Erythroblast (primary cell): ENCODE measurements around the gene PARG.
"Not testable (repeated sequence)": the region's sequence is repeated elsewhere in the genome, so short reads cannot be mapped to it uniquely, and the experiment has no call there.

Experiments used
- DNase-seq, 2 experiments: peaks; one replicate each; lab custom pipeline; 2025; lab: John Stamatoyannopoulos, UW
- POLR2A ChIP-seq: IDR thresholded peaks from 2 replicates; pipeline ENCODE4 v1.6.1; 2011; ENCODE audit warnings: mild to moderate bottlenecking, low read length

The PARG gene

DNA sequence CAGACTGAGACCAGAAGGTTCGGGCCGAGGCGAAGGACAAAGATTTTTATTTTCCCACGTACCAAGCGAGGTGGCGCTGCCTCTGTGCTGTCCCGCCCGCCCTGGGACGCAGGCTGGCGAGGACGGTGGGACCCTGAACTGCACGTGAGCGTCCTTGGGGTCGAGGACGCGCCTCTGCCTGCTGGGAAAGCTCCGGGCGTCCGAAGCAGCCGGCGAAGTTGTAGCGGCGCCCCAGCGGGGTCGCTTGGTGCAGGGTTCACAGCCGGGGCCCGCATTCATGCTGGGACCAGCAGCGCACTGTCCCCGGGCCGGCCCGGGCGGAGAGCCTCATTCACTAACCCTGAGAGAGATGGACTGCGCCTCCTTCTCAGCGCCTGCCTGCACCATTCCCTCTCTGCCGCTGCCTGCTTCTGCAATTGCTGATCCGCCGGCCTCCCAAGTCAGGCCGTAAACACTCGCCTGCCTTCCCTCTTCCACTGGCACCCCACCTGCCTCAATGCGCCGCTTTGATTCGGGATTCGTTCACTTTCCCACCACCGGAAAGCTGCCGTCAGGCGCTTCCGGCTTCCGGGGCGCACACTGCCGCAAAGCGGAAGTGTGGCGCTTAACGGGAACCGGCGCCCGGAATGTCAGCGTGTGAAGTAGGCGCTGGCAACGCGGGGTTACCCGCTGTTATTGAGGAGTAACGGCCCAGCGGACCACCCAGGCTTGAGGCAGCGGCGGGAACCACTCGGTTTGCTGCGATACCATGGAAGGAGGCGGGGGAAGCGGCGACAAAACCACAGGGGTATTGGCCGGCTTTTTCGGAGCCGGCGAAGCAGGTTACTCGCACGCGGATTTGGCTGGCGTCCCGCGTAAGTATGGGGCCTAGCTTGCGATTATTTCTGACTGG is at the start of gene PARG, which contains the start of gene TIMM23B:
PARG (minus strand) TSS at position 581 of the 892 bp plus-strand sequence; CDS start at position 279, 302 bp downstream.
TIMM23B (plus strand) TSS at position 607 of the 892 bp plus-strand sequence; CDS start at position 749, 142 bp downstream.
- peak; percentile 89 to 91 for DNase-seq
- TF ChIP-seq POLR2A: peak; percentile 81

DNA sequence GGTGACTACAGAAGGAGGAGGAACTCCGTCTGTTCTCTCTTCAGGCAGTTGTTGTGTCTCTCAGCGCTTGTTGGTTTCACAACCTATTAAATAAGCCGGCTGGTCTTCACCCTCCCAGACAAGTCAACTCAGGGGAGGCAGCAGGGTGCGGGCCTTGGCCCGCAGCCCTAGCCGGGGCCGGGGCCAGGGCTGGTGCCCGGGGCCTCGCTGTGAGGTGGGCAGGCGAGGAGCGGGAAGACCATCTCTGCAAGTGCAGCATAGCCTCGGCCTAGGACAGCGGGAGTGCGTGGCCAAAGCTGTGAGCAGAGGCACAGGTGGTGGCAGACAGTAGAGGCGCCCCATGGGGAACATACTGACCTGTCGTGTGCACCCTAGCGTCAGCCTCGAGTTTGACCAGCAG is 46.5 kb upstream of the PARG start, which contains the start of gene AGAP6:
AGAP6 (plus strand) TSS at position 31 of the 400 bp plus-strand sequence; CDS start at position 341, 310 bp downstream.
- not testable (repeated sequence) for DNase-seq

DNA sequence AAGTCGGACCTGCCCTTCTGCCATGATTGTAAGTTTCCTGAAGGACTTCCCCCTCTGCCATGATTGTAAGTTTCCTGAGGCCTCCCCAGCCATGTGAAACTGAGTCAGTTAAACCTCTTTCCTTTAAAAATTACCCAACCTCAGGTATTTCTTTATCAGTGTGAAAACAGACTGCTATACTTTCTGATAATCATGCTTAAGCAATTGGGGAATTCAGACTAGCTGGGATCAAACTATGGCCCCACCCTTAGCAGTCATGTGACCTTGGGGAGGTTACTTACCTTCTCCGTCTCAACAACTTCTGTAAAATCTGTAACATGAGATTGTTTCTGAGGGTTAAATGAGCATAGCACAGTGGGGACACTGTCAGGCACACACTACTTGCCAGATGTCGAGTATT is 45.4 kb upstream of the PARG start:
- DNase-seq: peak; percentile 6 to 7

DNA sequence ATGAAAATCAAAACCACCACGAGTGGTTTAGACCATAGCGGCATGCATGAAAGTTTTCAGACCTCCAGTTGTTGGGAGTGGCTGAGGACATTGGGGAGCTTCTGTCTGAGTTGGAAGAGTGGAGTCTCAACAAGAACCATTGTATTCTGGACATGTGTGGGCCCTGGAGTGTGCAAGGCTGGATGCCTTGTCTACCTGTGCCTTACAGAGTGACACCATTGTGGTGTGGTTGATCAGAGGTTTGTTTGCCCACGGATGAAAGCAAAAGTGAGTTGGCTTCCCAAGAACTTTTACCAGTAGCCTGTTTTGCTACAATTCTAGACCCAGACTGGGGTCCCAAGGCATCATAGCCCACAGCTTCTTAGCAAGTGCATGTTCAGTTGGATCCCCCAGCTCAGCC is 35.9 kb upstream of the PARG start:
- not testable (repeated sequence) for DNase-seq

DNA sequence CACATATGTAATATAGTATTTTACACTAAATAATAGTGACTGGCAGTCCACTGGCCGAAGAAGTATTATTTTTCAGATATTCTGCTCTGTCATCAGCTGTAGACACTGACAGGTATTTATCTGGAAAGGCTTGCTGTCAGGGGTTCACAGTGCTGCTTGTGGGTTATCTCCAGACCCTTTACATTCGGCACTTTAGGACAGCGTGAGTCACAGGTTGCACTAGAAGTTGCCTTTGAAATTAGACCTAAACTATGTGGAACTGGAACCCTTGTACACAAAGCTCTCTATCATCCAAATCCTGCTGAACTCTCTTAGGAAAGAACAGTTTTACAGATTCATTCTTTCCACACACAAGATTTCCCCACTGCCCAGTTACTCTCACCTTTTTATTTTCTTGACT is 30.3 kb upstream of the PARG start:
- peak; percentile 27 to 47 for DNase-seq

DNA sequence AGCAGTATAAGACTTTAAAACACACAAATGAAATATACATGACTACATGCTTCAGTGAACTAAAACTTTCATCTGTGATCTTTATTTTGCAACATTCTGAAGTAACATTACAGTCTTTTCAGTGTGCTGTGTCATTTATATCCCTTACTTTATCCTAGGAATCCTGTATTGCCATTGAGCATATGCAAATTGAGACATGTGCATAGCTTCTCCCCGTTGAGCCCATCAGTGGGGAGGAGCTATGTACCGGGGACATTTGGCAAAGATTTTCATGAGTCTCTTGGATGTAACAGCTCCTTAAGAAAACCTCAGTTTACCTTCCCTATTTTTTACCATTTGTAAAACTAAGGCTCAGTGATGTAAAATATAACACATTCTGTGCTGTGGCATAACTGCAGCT is 29.6 kb upstream of the PARG start:
- DNase-seq: not testable (repeated sequence)

DNA sequence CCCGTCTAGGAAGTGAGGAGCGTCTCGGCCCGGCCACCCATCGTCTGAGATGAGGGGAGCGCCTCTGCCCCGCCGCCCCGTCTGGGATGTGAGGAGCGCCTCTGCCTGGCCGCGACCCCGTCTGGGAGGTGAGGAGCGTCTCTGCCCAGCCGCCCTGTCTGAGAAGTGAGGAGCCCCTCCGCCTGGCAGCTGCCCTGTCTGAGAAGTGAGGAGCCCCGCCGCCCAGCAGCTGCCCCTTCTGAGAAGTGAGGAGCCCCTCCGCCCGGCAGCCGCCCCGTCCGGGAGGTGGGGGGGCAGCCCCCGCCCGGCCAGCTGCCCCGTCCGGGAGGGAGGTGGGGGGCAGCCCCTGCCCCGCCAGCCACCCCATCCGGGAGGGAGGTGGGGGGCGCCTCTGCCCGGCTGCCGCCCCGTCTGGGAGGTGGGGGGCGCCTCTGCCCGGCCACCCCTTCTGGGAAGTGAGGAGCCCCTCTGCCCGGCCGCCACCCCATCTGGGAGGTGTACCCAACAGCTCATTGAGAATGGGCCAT is 28.6 kb upstream of the PARG start:
- not testable (repeated sequence) for DNase-seq

DNA sequence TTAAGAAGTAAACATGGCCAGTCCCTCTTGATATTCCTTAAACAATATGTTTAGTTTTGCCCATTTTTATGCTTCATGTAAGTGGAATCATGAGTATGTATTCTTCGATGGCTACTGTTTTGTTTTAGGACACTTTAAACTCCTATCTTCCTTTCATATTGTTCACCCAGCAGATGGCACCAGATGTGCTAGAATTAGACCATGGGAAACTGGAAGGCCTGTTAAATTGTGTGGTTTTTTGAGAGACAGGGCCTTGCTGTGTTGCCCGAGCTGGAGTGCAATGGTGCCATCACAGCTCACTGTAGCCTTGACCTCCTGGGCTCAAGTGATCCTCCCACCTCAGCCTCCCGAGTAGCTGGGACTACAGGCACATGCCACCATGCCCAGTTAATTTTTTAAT is 11.3 kb upstream of the PARG start:
- peak; percentile 34 to 59 for DNase-seq

DNA sequence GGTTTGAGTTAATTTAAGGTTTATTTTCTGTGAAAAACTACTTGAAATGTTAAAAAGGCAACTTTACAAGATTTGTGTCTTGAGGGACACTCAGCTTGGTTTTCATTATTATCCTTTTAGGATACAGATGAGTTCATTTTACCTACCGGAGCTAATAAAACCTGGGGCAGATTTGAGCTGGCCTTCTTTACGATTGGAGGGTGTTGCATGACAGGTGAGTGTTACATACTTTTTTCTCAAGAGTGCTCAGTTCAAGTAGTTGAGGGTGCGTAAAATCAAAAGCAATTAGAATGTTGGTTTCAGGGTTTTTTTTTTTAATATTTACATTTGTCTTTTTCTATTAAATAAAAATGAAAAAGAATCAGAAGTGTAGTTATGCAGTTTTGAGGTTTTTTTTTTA is 10.2 kb upstream of the PARG start:
- not testable (repeated sequence) for DNase-seq

DNA sequence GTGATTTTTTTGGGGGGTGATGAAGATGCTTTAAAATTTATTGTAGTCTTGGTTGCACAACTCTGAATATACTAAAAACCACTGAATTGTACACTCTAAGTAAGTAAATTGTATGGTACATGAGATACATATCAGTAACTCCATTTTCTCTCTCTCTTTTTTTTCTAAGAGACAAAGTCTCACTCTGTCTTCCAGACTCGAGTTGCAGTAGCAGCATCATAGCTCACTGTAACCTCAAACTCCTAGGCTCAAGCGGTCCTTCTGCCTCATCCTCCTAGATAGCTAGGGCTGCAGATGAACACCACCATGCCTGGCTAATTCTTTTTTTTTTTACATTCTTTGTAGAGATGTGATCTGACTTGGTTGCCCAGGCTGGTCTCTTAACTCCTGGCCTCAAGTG is 6.9 kb upstream of the PARG start:
- not testable (repeated sequence) for DNase-seq

DNA sequence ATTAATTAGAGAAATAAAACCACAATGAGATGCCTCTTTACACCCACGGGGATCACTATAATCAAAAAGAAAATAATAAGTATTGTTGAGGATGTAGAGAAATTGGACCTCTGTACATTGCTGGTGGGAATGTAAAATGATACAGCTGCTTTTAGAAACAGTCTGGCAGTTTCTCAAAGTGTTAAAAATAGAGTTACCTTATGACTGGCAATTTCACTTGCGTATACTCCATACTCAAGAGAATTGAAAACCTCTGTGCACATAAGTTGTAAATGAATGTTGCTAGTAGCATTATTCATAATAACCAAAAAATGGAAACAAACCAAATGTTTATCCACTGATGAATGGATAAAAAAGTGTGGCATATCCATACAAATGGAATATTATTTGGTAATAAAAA is 6.3 kb upstream of the PARG start:
- not testable (repeated sequence) for DNase-seq

DNA sequence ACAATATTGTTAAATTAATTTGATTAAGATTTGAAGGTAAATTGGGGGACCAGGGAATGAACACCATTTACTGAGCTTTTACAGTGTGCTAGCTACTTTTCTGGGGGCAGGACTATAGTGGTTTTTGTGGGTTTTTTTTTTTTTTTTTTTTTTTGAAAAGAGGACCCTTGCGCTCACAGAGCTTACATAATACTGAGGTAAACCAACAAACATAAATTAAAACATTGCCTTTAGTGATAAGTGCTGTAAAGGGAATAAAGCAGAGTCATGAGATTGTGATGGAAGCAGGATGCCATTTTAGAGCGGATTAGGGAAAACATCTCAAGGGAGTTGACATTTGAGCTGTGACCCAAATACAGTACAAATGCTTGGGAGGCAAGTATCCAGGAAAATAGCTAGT is 1.8 kb upstream of the PARG start:
- DNase-seq: not testable (repeated sequence)

DNA sequence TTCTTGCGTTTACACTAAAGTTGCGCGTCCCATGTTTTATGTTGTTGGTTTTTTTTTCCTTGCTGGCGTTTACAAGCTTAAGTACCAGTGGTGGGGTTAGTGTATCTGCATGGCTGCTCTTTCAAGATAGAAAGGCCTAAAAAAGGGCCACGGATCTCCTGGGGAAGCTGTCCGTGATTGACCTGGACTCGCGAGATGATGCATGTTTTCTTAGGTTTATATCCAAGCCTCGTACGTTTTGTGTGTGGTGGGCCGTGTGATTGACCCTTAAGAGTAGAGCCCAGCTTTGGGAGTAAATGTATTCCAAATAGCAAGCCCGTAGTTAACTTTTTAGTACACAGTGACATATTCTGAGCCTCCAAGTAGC is 495 bp upstream of the PARG start:
- DNase-seq: peak in 1 of 2 experiments; percentile 66

DNA sequence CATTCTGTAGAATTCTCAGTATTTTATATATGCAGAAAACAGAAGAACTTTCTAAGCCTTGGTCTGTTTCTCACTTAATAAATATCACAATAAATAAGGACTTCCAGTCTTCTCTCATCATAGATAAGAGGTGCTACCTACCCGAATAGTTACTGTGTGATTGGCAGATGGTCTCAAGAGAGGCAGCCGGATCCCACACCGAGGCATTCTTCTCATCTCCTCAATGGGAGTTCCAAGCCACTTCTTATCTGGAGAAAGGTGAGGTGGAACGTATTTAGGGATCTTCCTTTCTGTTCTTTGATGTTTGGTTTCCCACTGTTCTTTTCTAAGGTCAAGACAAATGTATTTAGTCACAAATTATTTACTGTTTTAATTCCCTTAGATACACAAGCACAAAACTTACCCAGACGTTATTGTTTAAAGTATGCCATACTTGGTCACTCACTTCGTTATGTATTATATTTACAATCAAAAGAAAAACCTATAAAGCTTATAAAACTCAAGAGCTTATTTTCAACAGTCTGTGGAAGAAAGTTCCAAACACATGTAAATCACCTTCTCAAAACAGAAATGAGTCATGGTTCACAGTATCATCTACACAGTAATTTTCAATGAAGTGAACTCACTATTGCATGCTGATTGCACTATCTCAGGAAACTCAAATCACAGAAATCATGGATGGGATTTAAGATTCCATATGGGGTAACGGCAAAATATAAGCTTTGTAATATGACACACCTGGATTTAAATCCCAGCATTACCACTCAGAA is 9.7 kb downstream of the PARG start:
- peak in 1 of 2 experiments; percentile 19 for DNase-seq

DNA sequence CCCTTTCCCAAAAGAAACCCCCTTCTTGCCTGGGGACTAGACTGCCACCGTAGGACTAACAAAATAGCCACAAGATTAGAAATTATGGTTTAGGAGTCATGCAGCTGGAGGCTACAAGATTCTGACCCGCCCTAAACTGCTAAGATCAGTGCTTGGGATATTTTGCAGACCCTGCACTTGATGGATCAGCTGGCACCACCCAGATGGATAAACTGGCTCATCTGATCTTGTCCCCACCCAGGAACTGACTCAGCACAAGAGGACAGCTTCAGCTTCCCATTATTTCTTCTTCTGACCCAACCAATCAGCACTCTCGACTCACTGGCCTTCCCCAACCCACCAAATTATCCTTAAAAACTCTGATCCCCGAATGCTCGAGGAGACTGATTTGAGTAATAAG is 10.6 kb downstream of the PARG start:
- peak; percentile 44 to 50 for DNase-seq

DNA sequence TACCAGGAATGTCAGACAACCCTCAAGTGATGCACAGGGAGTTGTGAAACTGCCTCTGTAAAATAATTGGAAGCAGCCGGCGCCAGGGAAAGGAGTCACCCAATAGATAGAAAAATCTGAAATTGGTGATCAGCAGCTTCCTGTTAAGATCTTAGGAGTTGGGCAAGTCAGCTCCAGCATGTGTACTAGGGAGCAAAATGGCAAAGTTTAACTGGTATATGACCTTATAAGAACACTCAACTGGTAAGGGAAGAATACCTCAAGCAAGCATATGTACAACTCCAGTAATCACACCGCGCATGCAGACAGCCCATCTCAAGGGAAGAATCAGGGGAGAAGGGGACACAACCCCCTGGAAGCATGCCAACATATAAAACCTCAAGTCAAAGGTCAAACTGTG is 18.3 kb downstream of the PARG start:
- DNase-seq: not testable (repeated sequence)

DNA sequence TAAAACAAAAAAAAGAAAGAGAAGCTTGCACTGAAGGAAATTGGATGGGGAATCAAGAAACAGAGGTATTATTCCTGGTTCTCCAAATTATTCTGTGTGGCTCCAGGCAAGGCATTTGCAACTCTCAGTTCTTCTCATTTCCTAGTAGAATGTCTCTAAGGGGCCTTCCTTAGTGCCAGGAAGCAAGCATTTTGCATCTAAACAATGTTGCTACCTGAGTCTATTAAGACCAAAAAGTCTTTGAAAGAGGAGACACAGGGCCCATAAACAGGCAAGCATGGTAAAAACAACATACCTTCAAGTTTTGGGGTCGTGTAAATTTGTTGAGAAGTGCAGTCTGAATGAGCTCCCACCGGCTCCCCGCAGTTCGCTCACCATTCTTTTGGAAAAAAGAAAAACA is 19.8 kb downstream of the PARG start:
- DNase-seq: not testable (repeated sequence)

DNA sequence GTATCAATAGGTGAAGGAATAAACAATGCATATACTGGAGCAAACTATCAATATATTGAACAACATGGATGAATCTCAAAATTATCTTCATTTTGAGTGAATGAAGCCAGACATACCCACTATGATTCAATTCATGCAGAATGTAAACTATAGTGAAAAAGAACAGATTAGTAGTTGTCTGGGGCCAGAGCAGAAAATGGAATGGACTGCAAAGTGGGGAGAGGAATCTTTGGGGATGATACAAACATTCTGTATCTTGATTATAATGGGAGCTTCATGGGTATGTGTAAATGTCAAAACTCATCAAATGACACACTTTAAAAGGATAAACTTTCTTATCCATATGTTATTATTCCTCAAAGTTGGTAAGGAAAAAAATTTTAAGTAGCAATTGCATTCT is 23.9 kb downstream of the PARG start:
- DNase-seq: not testable (repeated sequence)

DNA sequence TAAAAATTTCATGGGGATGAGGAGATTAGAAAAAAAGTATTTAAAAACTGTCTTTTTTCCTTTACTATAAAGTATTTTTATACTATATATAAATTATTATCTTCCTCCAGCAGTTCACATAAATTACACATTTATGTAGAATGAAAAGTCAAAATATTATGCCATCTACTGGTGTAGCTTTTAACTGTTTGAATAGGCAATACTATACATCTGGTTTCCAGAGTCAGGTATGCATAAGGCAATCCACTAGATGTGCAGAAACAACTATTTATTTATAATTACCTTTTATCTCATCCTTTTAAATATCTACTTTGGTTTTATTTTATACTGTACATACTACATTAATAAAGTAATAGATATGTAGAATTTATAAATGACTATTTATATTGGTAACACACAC is 25.4 kb downstream of the PARG start:
- not testable (repeated sequence) for DNase-seq

DNA sequence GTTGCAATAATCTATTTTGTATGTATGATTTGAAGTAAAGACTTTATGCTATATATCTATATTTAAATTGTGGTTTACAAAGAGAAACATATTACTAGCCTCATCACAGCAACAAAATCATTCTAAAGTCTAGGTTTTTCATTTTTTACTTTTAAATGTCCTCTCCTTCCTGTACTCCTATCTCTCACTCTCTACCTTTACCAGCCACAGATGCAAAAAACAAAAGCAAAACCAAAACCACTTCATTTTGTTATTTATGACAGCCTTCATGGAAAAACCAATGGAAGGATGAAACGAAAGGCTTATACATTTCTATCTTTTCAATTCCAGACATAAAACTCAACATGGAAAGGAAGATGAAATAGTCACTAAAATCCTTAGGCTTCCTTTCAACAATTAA is 31.5 kb downstream of the PARG start:
- not testable (repeated sequence) for DNase-seq

DNA sequence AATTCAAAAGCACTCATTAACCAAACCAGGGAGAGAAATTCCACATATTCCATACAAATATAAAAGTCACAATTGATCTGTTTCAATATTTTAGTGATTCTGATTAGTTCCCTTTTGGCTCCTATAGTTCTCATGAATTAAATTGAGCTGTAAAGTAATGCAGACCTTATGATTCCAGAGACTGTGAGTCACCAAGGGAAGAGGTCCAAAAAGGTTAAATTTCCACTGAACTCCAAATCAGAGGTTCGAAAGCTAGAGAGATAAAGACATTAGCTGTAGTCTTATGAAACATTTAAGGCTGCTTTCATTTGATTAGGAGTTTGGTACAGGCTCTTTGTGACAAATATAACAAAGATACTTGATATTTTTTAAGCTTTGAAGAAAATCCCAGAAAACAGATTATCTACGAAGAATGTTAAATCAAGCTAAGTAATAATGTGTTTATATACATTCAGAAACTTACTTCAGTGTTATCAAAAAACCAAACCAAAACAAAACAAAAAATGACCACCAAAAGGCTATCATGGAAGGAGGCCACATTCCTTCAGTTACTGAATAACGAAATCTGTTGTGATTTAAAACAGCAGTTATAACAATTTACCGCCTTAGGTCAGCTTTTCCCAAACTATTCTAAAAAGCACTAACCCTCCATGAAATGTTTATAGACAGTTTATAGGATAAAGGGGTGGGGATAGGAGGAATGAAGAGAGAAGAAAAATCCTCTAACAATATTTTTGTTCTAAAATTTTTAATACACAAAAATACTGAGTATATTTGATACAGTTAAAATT is 33.3 kb downstream of the PARG start:
- not testable (repeated sequence) for DNase-seq
